SKM-1 (cell line): ENCODE data around the gene TRMT2B.
"Not testable (repeated sequence)": the region's sequence is repeated elsewhere in the genome, so short reads cannot be mapped to it uniquely, and the experiment has no call there.

Experiments
- DNase-seq: peaks from one replicate; lab custom pipeline; 2025; ENCODE audit not compliant: unreplicated experiment; lab: John Stamatoyannopoulos, UW

Gene TRMT2B, protein sequence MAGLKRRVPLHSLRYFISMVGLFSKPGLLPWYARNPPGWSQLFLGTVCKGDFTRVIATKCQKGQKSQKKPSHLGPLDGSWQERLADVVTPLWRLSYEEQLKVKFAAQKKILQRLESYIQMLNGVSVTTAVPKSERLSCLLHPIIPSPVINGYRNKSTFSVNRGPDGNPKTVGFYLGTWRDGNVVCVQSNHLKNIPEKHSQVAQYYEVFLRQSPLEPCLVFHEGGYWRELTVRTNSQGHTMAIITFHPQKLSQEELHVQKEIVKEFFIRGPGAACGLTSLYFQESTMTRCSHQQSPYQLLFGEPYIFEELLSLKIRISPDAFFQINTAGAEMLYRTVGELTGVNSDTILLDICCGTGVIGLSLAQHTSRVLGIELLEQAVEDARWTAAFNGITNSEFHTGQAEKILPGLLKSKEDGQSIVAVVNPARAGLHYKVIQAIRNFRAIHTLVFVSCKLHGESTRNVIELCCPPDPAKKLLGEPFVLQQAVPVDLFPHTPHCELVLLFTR

DNA sequence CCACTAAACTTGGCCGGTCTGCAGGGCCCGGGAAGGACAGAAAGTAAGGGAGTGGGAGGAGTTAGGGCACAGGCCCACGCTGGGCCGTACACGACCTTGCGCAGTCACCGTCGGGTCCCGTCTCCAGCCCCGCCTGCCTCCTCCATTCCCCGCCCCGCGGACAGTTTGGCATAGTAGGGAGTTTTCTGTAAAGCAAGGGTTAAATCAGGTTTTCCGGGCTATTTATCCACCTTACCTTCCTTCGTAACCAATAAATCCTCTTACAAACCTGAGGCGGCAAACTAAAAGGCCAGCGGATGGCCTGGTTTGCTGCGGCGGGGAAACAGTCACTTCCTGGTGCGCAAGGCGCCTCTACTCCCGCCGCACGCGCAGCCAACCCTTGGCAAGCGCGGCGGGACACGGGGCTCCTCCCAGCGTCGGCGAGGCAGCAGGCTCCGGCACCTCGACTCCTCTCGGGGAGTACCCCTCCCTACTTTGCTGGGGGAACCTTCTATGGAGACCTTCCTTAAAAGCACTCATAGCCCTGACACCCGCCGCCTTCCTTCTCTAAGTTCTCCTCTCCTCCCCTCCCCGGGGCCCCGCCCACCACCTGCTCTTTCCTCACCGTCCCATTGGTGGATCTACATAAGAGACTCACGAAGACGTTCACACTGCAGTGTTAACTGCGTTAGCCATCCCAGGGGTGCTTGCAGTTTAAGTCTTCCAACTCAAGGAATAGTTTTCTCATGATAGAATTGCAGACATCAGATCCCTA, at the start of gene TRMT2B:
TSS of gene TRMT2B (minus strand) at position 563 of the 754 bp plus-strand sequence. CDS start 9,822 bp downstream, outside the sequence.
- DNase-seq, result peak; percentile 52

GRCh38 chrX:101097546-101098453, 45.9 kb upstream of the TRMT2B start, which contains the start of gene CENPI:
CENPI (plus strand) TSS chrX:101098204; CDS start chrX:101101071, 2,867 bp downstream.
- peak; percentile 69 for DNase-seq

DNA sequence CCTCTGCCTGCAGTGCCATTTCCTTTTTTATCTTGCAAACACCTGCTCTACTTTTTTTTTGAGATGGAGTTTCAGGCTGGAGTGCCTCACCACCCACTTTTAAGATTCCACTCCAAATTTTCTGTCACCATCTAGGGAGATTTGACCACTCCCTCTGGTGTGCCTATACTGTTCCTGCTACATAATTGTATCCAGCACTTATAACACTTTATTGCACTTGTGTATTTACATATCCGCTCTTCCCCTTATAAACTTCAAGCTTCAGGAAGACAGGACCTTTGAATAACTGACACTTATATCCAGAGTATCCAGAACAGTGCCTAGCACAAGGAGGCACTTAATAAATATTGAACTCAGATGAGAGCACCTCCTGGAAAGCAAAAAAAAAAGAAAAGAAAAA, 39.9 kb upstream of the TRMT2B start:
- DNase-seq, result no peak

DNA sequence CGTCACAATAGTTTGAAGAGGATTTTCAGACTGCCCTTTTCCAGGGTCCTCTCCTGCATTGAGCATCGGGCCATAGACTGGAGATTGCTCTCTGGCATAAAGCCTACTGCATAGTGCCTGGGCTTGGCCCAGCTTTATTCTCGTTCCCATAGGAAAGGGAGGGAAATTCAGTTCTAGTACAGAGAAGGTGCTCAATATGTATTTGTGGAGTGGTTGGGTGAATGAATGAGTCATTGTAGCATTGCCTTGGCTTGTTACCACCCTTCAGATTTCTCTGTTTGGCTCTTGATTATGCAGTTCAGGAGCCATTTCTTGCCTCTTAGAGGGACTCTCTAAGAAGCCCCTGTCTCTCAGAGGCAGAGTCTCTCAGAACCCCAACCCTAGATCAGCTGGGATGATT, 29.3 kb upstream of the TRMT2B start:
- DNase-seq, result no peak

DNA sequence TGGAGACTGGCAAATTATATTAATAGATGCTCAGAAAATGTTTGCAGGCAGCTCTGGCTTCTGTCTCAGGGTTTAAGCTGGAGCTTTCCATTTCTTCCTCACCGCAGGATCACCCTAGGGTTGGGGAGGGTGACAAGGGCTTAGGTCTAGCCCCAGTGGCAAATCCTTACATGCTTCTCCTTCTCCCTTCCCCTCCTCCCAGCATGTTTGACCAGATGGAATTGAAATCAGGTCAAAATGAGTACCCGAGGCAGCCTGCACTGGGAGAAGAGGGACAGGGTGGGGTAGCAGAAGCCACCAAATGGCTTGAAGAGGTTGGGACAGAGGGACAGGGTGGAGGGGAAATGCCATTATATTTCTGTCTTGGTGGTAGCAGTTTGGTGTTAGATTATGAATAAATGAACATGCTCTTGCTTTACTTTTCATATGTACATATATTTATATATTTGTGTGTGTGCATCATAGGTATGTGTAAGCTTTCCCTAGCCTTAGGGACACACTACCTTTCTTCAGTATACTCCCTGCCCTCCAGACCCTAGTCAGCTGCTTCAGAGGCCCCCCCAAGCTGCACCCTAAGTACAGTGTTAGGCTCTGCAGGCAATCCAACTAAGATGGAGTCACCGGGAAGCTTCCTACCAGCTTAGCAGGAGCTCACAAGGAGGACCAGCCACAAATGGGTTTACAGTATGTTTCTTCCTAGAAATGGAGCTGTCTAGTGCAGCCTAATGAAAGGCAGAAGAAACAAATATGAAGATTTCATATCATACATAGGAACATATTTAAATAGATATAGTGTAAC, 28.6 kb upstream of the TRMT2B start:
- DNase-seq, result no peak

DNA sequence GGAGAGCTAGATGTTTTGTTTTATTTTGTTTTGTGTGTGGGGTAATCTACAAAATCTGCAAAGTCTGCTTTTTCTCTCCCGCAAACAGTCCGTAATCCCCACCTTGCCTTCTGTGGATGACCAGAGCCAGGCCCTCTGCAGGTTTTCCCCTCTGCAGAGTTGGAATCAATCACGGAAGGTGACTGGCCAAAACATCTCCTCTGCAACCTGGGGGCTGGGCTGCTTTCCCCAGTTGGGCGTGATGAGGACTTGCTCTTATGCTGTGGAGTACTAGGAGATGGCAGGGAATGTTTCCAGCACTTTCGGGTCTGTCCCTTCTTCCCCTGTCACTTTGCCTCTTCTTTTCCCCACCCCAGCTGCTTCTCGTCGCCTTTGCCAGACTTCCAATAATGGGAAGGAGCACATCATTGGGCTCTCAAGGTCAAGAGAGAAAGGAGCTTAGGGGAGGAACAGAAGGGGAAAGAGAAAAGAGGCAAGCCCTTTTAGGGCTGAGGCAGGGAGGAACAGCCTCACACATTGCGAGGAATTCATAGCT, 27.9 kb upstream of the TRMT2B start:
- no peak for DNase-seq

GRCh38 chrX:101078716-101079598, 27.0 kb upstream of the TRMT2B start, which contains the start of gene TMEM35A:
TMEM35A (plus strand) TSS chrX:101078879; CDS start chrX:101079003, 124 bp downstream.
- DNase-seq, result no peak

DNA sequence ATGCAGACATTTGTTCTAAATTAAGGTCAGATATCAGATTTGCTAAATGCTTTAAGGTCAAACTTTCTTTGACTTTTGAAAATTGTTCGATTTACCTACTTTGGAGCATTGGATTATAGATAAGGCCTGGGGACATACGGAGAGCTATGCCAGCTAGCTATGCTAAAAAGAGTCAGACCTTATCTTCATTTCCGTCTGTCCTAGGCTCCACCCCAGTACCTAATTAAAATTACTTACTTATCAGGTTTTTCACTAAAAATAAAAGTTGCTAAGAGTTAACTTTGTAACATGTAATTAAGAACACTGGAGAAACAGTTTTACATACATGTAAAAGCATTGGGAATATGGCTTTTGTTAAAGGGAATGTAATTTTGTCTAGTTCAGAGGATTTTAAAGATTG, 19.7 kb upstream of the TRMT2B start:
- DNase-seq, result no peak

GRCh38 chrX:101062176-101062575, 10.3 kb upstream of the TRMT2B start:
- no peak for DNase-seq

DNA sequence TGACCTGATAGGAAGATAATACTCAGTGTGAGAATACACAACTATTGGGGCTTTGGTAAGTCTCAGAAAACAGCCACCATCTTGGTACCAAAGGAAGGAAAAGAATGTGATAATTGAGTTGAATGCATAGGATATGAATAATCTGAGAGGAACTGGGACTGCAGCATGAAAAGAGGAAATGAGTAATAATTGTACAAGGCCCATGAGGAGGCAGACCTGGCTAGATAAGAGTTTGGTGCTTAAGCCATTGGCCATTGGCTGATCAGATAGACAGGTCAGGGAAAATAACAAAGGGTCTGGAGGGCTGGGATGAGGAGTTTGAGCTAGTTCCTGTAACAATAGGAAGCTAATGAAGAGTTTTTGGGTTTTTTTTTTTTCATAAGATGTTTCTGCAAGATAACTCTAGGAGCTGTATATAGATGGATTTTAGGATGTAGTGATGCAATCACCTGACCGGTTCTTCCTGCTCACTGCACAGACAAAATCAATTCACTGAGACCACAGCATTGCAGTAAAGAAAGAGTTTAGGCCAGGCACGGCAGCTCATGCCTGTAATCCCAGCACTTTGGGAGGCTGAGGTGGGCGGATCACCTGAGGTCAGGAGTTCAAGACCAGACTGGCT, 5.3 kb upstream of the TRMT2B start:
- DNase-seq, result peak; percentile 14

GRCh38 chrX:101056551-101056950, 4.6 kb upstream of the TRMT2B start:
- not testable (repeated sequence) for DNase-seq

- no peak for DNase-seq
Observed at GRCh38 chrX:101051153-101051548, 760 bp downstream of the TRMT2B start.

GRCh38 chrX:101040197-101040596, 11.7 kb downstream of the TRMT2B start:
- no peak for DNase-seq

DNA sequence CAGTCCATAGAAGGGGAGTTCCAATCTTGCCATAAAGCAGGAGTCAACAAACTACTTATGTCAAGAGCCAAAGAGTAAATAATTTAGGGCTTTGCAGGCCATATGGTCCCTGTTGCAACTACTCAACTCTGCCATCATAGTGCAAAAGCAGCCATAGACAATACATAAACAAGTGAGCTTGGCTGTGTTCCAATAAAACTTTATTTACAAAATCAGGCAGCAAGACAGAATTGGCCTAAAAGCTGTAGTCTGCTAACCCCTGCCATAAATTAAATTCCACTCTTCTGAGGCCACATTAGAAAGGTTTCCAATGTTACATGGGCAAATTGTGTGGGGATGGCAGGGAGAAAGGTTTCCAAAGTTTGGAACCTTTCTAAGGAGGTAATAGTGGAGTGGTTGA, 14.7 kb downstream of the TRMT2B start:
- DNase-seq, result no peak

DNA sequence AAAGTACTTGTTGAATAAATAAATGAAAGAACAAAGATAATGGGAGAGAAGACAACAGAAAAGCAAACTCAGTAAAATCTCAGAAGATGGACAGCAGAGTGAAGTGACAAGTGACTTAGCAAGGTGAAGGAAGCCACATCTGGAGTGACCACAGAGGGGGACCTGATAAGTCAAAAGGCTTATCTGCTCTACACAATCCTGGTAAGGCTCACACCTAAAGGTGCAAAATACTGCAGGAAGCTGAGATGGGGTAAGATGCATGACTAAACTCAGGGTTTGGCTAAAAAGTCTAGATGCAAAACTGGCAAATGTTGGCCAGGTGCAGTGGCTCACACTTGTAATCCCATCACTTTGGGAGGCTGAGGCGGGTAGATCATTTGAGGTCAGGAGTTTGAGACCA, 22.2 kb downstream of the TRMT2B start:
- DNase-seq, result no peak

DNA sequence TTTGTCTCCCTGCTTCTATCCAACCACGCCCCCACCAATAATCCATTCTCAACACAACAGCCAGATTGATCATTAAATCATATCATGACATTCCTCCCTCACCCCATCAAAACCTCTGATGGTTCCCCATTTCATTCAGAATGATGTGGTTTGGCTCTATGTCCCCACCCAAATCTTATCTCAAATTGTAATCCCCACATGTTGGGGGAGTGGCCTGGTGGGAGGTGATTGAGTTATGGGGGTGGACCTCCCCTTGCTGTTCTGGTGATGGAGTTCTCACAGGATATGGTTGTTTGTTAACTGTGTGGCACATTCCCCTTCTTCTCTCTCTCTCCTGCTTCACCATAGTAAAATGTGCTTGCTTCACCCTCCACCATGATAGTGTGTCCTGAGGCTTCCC, 23.3 kb downstream of the TRMT2B start:
- DNase-seq, result no peak

DNA sequence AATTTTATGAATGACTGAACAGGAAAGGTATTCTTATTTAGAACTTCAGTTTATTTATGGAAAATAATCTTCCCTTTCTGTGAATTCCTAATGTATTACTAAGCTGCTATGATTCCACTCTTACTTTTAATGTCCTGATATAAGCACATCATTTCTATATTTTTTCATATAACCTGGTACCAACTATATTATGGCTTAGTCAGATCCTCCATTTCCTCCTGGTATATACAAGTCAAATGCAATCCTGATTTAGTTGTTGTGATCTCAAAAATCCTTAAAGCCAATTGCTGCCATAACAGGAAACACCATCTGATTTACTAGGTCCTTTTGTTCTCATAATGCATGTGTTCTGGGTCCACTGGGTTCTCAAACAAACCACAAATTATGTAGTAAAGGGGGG, 26.8 kb downstream of the TRMT2B start:
- no peak for DNase-seq

- no peak for DNase-seq
Observed at GRCh38 chrX:101022020-101022419, 29.9 kb downstream of the TRMT2B start.
